ENCODE measurements around the gene PLEKHN1. TPM values are rescaled to one million over a fixed set of nuclear protein-coding genes. Genes with fewer than 3 reads are reported as not detected.

Gene PLEKHN1
- total and polyA plus RNA-seq, 2 experiments from 2014 or later = 0.60 to 2.4 TPM

DNA sequence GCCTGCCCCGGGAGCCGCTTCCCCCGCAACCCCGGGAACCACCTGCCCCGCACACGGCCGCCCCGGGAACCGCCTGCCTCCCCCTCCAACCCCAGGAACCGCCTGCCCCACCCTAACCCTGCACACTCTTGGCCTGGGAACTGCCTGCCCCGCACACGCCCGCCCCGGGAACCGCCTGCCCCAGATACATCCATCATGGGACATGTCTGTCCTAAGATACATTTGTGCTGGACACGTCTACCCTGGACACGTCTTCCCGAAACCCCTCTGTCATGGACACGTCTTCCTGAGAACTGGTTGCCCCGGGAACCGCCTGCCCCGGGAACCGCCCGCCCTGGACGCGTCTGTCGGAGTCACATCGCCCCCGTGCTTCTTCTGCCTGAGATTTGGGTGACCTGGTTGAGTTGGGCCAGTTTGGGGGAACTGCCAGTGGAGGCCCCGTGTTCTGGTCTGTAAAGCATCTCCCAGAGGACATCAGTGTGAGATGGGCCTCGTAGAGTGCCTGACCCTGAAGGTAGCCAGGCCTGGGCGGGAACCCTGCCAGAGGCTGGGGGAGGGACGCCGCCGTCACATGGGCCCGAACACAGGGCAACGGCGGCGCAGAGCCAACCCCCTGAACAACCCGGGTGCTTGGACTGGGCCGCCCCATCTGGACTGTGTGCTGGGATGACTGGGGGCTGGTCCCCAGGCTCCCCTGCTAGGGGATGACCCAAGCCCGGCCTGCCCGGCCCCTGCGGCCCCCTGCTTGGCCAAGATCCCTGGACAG is 12.0 kb downstream of the PLEKHN1 start:
- no peak overlapping the region for H3K27ac ChIP-seq
- H3K27me3 ChIP-seq = no peaks in the 10 kb centered on the region
- no peaks in the 10 kb centered on the region for H3K36me3 ChIP-seq (replicated peaks; ENCODE audit: insufficient read depth, low read depth)
- 94% methylated on average over 33 of the region's 44 CpGs for WGBS (ENCODE audit: low lambda C conversion rate, missing lambda C conversion rate)
- no peaks in the 10 kb centered on the region for H3K79me2 ChIP-seq
- no peaks in the 10 kb centered on the region for H4K20me1 ChIP-seq (ENCODE audit: insufficient read depth, poor library complexity, severe bottlenecking)
- H3K9me3 ChIP-seq (ENCODE audit: low read depth) = no peaks in the 10 kb centered on the region
- no peak for DNase-seq (ENCODE audit: low spot score)
- TF ChIP-seq EZH2 (IDR thresholded peaks at IDR 0.05; ENCODE audit: borderline replicate concordance) = no peak
- TF ChIP-seq EZH2phosphoT487 (IDR thresholded peaks at IDR 0.05; ENCODE audit: low read depth, severe bottlenecking, unreplicated experiment) = no peak
- TF ChIP-seq, protein P1, sequence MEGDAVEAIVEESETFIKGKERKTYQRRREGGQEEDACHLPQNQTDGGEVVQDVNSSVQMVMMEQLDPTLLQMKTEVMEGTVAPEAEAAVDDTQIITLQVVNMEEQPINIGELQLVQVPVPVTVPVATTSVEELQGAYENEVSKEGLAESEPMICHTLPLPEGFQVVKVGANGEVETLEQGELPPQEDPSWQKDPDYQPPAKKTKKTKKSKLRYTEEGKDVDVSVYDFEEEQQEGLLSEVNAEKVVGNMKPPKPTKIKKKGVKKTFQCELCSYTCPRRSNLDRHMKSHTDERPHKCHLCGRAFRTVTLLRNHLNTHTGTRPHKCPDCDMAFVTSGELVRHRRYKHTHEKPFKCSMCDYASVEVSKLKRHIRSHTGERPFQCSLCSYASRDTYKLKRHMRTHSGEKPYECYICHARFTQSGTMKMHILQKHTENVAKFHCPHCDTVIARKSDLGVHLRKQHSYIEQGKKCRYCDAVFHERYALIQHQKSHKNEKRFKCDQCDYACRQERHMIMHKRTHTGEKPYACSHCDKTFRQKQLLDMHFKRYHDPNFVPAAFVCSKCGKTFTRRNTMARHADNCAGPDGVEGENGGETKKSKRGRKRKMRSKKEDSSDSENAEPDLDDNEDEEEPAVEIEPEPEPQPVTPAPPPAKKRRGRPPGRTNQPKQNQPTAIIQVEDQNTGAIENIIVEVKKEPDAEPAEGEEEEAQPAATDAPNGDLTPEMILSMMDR (IDR thresholded peaks at IDR 0.05; ENCODE audit: poor library complexity) = no peak
- no peak overlapping the region for H3K4me3 ChIP-seq
- H3K9me2 ChIP-seq (replicated peaks; ENCODE audit: insufficient read depth) = no peaks in the 10 kb centered on the region
- peaks cover 3% of the 10 kb centered on the region for H3K4me1 ChIP-seq (ENCODE audit: insufficient read depth)
- no peak overlapping the region for H2AFZ ChIP-seq
- no peak overlapping the region for H3K4me2 ChIP-seq

DNA sequence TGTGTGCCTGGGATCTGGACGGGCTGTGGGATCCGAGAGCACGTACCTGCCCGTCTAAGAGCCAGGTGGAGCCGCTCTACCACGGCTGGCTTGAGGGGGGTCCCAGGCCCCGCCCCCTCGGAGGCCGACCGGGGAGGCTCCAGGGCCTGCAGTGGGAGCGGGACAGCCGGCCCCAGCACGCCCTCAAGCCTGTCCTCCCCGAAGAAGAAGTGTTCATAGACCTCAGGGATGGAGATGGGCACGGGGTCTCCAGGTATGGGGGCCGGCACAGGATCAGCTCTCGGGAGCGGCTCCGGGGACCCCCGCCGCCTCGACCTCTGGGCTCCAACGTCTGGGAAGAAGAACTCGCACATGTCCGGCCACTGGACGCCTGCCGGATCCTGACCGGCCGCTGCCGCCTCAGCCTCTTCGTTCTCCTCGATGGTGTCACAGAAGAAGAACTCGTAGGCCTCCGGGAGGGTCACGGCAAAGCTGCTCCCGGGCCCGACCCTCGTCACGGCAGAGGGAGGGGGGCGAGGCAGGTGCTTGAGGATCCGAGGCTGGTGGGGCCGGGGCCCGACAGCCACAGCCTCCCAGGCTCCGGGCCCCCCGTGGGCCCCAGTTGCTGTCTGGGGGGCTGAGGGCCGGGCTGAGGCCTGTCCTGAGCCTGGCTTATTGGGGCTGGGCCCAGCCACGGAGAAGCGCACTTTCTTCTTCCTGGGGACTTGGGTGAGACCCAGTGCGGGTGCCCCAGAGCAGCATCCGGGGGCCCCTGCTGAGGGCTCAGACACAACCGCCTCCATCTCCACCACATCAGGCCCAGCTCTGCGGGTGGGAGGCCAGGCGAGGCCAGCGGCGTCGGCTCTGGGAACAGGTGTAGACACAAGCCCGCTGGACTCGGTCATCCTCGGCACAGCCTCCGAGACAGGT is 12.8 kb downstream of the PLEKHN1 start:
- Histone ChIP-seq H3K4me3 (no peak overlapping the region), H4K20me1 (ENCODE audit: insufficient read depth, poor library complexity, severe bottlenecking) (no peaks in the 10 kb centered on the region), H3K9me2 (replicated peaks; ENCODE audit: insufficient read depth) (no peaks in the 10 kb centered on the region), H2AFZ (no peak overlapping the region), H3K9me3 (ENCODE audit: low read depth) (no peaks in the 10 kb centered on the region), H3K4me2 (no peak overlapping the region), H3K27me3 (no peaks in the 10 kb centered on the region), H3K27ac (no peak overlapping the region), H3K4me1 (ENCODE audit: insufficient read depth) (peaks cover 3% of the 10 kb centered on the region), H3K79me2 (no peaks in the 10 kb centered on the region), H3K36me3 (replicated peaks; ENCODE audit: insufficient read depth, low read depth) (no peaks in the 10 kb centered on the region)
- TF ChIP-seq EZH2phosphoT487 (IDR thresholded peaks at IDR 0.05; ENCODE audit: low read depth, severe bottlenecking, unreplicated experiment) (no peak), EZH2 (IDR thresholded peaks at IDR 0.05; ENCODE audit: borderline replicate concordance) (no peak)
- TF ChIP-seq, protein P1 (IDR thresholded peaks at IDR 0.05; ENCODE audit: poor library complexity) = no peak
- 95% methylated on average over 48 of the region's 60 CpGs for WGBS (ENCODE audit: low lambda C conversion rate, missing lambda C conversion rate)
- no peak for DNase-seq (ENCODE audit: low spot score)

DNA sequence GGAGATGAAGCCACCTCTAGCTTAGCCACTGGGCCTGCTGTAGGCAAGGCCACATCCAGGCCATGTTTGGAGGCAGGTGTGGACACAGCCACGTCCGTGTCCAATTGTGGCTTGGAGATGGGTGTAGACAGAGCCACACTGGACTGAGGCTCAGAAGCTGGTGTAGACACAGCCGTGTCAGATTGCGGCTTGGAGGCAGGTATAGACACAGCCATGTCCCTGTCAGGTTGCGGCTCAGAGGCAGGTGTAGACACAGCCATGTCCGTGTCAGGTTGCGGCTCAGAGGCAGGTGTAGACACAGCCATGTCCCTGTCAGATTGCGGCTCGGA is 13.4 kb downstream of the PLEKHN1 start:
- WGBS (ENCODE audit: low lambda C conversion rate, missing lambda C conversion rate) = 96% methylated on average over 9 of the region's 9 CpGs
- no peaks in the 10 kb centered on the region for H4K20me1 ChIP-seq (ENCODE audit: insufficient read depth, poor library complexity, severe bottlenecking)
- H3K4me2 ChIP-seq = no peak overlapping the region
- peaks cover 3% of the 10 kb centered on the region for H3K4me1 ChIP-seq (ENCODE audit: insufficient read depth)
- no peak overlapping the region for H2AFZ ChIP-seq
- H3K27me3 ChIP-seq = no peaks in the 10 kb centered on the region
- H3K79me2 ChIP-seq = no peaks in the 10 kb centered on the region
- H3K27ac ChIP-seq = no peak overlapping the region
- H3K9me2 ChIP-seq (replicated peaks; ENCODE audit: insufficient read depth) = no peaks in the 10 kb centered on the region
- TF ChIP-seq EZH2phosphoT487 (IDR thresholded peaks at IDR 0.05; ENCODE audit: low read depth, severe bottlenecking, unreplicated experiment) (no peak), EZH2 (IDR thresholded peaks at IDR 0.05; ENCODE audit: borderline replicate concordance) (no peak)
- TF ChIP-seq, protein P1 (IDR thresholded peaks at IDR 0.05; ENCODE audit: poor library complexity) = no peak
- H3K9me3 ChIP-seq (ENCODE audit: low read depth) = no peaks in the 10 kb centered on the region
- no peak for DNase-seq (ENCODE audit: low spot score)
- H3K4me3 ChIP-seq = no peak overlapping the region
- no peaks in the 10 kb centered on the region for H3K36me3 ChIP-seq (replicated peaks; ENCODE audit: insufficient read depth, low read depth)

All from hepatocyte (in vitro differentiated cells).